Peyer's patch (tissue), 4 donors: ENCODE data around the gene P2RY6. TPM values are rescaled to one million over a fixed set of nuclear protein-coding genes. Genes with fewer than 3 reads are reported as not detected.
A peak's percentile ranks its signal among the peaks of the same experiment; 100 is the strongest.
"Not testable (repeated sequence)": the region's sequence is repeated elsewhere in the genome, so short reads cannot be mapped to it uniquely, and the experiment has no call there.

Source experiments
- DNase-seq, 3 donors: peaks; one replicate each; pipeline ENCODE4 v3.0.0-alpha.2; 2017 to 2019
- H3K27ac ChIP-seq, 4 donors: fragments of 200-600 bp; sonication (generic); one replicate each; pipeline ENCODE4 v1.5.1; 2016 to 2019
- H3K27me3 ChIP-seq, 2 donors: fragments of 200-600 bp; sonication (generic); one replicate each; pipeline ENCODE4 v1.5.1; 2019
- H3K36me3 ChIP-seq, 3 donors: fragments of 200-600 bp; sonication (generic); one replicate each; pipeline ENCODE4 v1.5.1; 2016 to 2019
- H3K4me1 ChIP-seq, 4 donors: fragments of 200-600 bp; sonication (generic); one replicate each; pipeline ENCODE4 v1.5.1; 2016 to 2019
- H3K4me3 ChIP-seq, 4 donors: fragments of 200-600 bp; sonication (generic); 1 replicate in 3 of 4; 2 replicates in 1 of 4; pipeline ENCODE4 v1.5.1; 2016 to 2019; ENCODE audit warnings: mild to moderate bottlenecking in 1 of 4
- H3K9me3 ChIP-seq, 4 donors: fragments of 200-600 bp; sonication (generic); one replicate each; pipeline ENCODE4 v1.5.1; 2016 to 2019; ENCODE audit warnings: mild to moderate bottlenecking in 1 of 4
- CTCF ChIP-seq, 6 experiments: fragments of 450-650 bp in 4 of 6; fragments of 200-600 bp in 2 of 6; sonication (generic) in 1 of 6; IDR thresholded peaks; one replicate each; pipeline ENCODE4 v1.5.1; 2017 to 2019; ENCODE audit warnings: antibody characterized with exemption in 6 of 6, mild to moderate bottlenecking in 3 of 6, moderate library complexity in 1 of 6
- POLR2A ChIP-seq, 2 donors: fragments of 450-650 bp; IDR thresholded peaks; one replicate each; pipeline ENCODE4 v1.5.1; 2017; ENCODE audit warnings: antibody characterized with exemption in 2 of 2, mild to moderate bottlenecking in 2 of 2, moderate library complexity in 2 of 2
- total RNA-seq, 4 donors: library from RNA; depleted of rRNA; stranded (reverse); fragments of >200 nt; gene quantifications; one replicate each; pipeline ENCODE4 v1.1.0, GENCODE V29; 2016

Gene P2RY6
- total RNA-seq, 4 donors from 2014 or later: 1.5 to 6.6 (median 2.3) TPM; not detected in 1

- Histone ChIP-seq H3K4me3 (peak overlapping the region in 1 of 4 donors; percentile 8), H3K4me1 (peaks cover 0 to 27% (median 8%) of the 10 kb centered on the region in 4 donors)
Observed at GRCh38 chr11:73273222-73273895, 1.2 kb downstream of the P2RY6 start.

DNA sequence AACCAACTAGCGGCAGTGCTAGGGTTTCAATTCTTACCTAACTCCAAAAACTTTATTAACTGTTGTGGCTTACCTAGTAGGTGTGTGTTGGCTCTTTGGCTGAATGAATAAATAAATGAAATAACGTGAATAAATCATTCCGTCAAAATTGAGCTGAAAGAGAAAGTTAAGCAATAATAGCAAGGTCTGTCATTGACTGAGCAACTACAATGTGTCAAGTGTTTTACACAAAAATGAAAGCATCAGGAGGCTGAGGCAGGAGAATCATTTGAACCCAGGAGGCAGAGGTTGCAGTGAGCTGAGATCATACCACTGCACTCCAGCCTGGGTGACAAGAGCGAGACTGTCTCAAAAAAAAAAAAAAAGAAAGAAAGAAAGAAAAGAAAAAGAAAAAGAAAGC, 2.1 kb downstream of the P2RY6 start:
- H3K9me3 ChIP-seq, H3K27ac ChIP-seq, DNase-seq, H3K4me3 ChIP-seq, H3K27me3 ChIP-seq, H3K36me3 ChIP-seq: not testable (repeated sequence)
- H3K4me1 ChIP-seq: peaks cover 0 to 27% (median 8%) of the 10 kb centered on the region in 4 donors

More at GRCh38 chr11:73273222-73273895, 1.2 kb downstream of the P2RY6 start:
- H3K9me3 ChIP-seq: no peaks in the 10 kb centered on the region
- TF ChIP-seq POLR2A (IDR thresholded peaks at IDR 0.05): no peak
- no peak for TF ChIP-seq CTCF (IDR thresholded peaks at IDR 0.05)
- peak in 2 of 3 donors; percentile 41 to 44 for DNase-seq
- no peak overlapping the region for H3K27ac ChIP-seq
- H3K27me3 ChIP-seq: no peaks in the 10 kb centered on the region
- no peaks in the 10 kb centered on the region for H3K36me3 ChIP-seq

GRCh38 chr11:73274722-73275380, 2.7 kb downstream of the P2RY6 start:
- Histone ChIP-seq H3K9me3 (no peaks in the 10 kb centered on the region), H3K36me3 (no peaks in the 10 kb centered on the region), H3K27ac (no peak overlapping the region), H3K4me1 (peaks cover 0 to 23% (median 7%) of the 10 kb centered on the region in 4 donors), H3K27me3 (no peaks in the 10 kb centered on the region), H3K4me3 (no peak overlapping the region)
- TF ChIP-seq CTCF (IDR thresholded peaks at IDR 0.05) (no peak), POLR2A (IDR thresholded peaks at IDR 0.05) (no peak)
- peak in 2 of 3 donors; percentile 42 to 46 for DNase-seq

DNA sequence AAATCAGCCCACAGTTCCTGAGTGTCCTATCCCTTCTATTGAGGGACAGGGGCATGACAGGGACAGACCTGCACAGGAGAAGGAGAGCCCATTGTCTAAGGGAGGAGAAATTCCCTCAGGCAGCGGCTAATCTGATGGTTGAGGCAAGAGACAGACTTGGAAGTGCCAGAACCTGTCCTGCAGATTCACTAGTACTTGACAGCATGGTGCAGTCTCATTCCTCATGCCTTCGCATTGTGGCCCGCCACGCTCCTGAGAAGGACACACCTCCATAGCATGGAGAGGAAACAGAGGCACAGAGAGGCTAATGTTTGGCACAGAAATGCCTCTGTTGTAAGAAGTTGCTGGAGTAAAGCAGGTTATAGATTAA, 3.2 kb downstream of the P2RY6 start:
- H3K9me3 ChIP-seq: no peaks in the 10 kb centered on the region
- peak in 1 of 3 donors; percentile 13 for DNase-seq
- no peaks in the 10 kb centered on the region for H3K27me3 ChIP-seq
- H3K4me3 ChIP-seq: no peak overlapping the region
- no peaks in the 10 kb centered on the region for H3K36me3 ChIP-seq
- no peak overlapping the region for H3K27ac ChIP-seq
- TF ChIP-seq CTCF (IDR thresholded peaks at IDR 0.05) (no peak), POLR2A (IDR thresholded peaks at IDR 0.05) (no peak)
- H3K4me1 ChIP-seq: peaks cover 0 to 18% (median 3%) of the 10 kb centered on the region in 4 donors

GRCh38 chr11:73277467-73277866, 5.3 kb downstream of the P2RY6 start:
- TF ChIP-seq CTCF (IDR thresholded peaks at IDR 0.05) (no peak), POLR2A (IDR thresholded peaks at IDR 0.05) (no peak)
- no peak overlapping the region for H3K4me3 ChIP-seq
- no peaks in the 10 kb centered on the region for H3K9me3 ChIP-seq
- no peaks in the 10 kb centered on the region for H3K27me3 ChIP-seq
- no peak for DNase-seq
- no peaks in the 10 kb centered on the region for H3K36me3 ChIP-seq
- peaks cover 0 to 5% (median 0%) of the 10 kb centered on the region in 4 donors for H3K4me1 ChIP-seq
- no peak overlapping the region for H3K27ac ChIP-seq

DNA sequence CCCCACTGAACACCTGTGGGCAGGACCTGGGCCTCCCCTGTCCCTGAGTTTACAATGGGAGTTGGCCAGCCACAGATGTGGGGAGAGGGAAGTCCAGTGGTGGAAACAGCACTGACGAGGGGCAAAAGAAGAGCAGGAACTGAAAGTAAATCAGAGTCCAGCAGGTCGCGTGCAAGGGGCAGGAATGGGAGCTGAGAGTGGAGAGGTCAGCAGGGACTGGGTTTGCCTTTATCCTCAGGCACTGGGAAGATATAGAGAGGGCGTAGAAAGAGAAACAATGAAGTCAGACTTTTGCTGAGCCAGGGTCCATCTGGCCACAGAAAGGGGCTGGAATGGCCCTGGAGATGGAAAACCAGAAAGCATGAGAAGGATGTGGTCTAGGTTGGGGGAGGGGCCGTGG, 8.5 kb downstream of the P2RY6 start:
- Histone ChIP-seq H3K27me3 (no peaks in the 10 kb centered on the region), H3K36me3 (no peaks in the 10 kb centered on the region), H3K4me1 (no peaks in the 10 kb centered on the region), H3K4me3 (no peak overlapping the region), H3K27ac (no peak overlapping the region), H3K9me3 (no peaks in the 10 kb centered on the region)
- TF ChIP-seq CTCF (IDR thresholded peaks at IDR 0.05) (no peak), POLR2A (IDR thresholded peaks at IDR 0.05) (no peak)
- peak in 1 of 3 donors; percentile 22 for DNase-seq
